IMR-90 (cell line): Measurements from ENCODE around the gene BMP8A.

Source experiments
- CEBPB ChIP-seq: IDR thresholded peaks from 2 replicates; pipeline ENCODE4 v1.6.1; 2012; ENCODE audit warnings: low read depth, low read length, improper control_type of control experiment
- CTCF ChIP-seq: conservative IDR thresholded peaks from 2 replicates; pipeline ENCODE4 v1.5.1; 2012; ENCODE audit warnings: mild to moderate bottlenecking, low read depth, low read length, improper control_type of control experiment
- ELK1 ChIP-seq: fragments of 150-350 bp; IDR thresholded peaks from 2 replicates; pipeline ENCODE4 v1.6.1; 2016; ENCODE audit warnings: low read depth, mild to moderate bottlenecking, low read length, moderate library complexity, borderline replicate concordance
- FOS ChIP-seq: fragments of 150-350 bp; IDR thresholded peaks from 2 replicates; pipeline ENCODE4 v1.6.1; 2016; ENCODE audit warnings: low read depth, low read length
- MAZ ChIP-seq: IDR thresholded peaks from 2 replicates; pipeline ENCODE4 v1.6.1; 2012; ENCODE audit warnings: low read depth, mild to moderate bottlenecking, low read length, improper control_type of control experiment, moderate library complexity, borderline replicate concordance
- MXI1 ChIP-seq: IDR thresholded peaks from 2 replicates; pipeline ENCODE4 v1.6.1; 2012; ENCODE audit warnings: low read depth, mild to moderate bottlenecking, low read length, moderate library complexity, borderline replicate concordance
- NFE2L2 ChIP-seq: fragments of 150-350 bp; IDR thresholded peaks from 2 replicates; pipeline ENCODE4 v1.6.1; 2016; ENCODE audit warnings: low read depth, mild to moderate bottlenecking, low read length
- POLR2A ChIP-seq: IDR thresholded peaks from 2 replicates; pipeline ENCODE4 v1.6.1; 2012; ENCODE audit warnings: mild to moderate bottlenecking, low read depth, low read length
- RAD21 ChIP-seq: IDR thresholded peaks from 2 replicates; pipeline ENCODE4 v1.6.1; 2012; ENCODE audit warnings: low read length, improper control_type of control experiment
- RCOR1 ChIP-seq: IDR thresholded peaks from 2 replicates; pipeline ENCODE4 v1.6.1; 2012; ENCODE audit warnings: mild to moderate bottlenecking, low read length, improper control_type of control experiment; ENCODE audit not compliant: insufficient replicate concordance
- RFX5 ChIP-seq: IDR thresholded peaks from 2 replicates; pipeline ENCODE4 v1.8.0; 2012; ENCODE audit warnings: low read depth, mild to moderate bottlenecking, low read length, moderate library complexity
- SMC3 ChIP-seq: fragments of 150-350 bp; IDR thresholded peaks from 2 replicates; pipeline ENCODE4 v1.6.1; 2016; ENCODE audit warnings: low read depth, mild to moderate bottlenecking, antibody characterized with exemption, low read length, moderate library complexity
- TF ChIP-seq, protein P1 (sequence below): fragments of 150-350 bp; IDR thresholded peaks from 2 replicates; pipeline ENCODE4 v1.6.1; 2017; ENCODE audit warnings: mild to moderate bottlenecking, antibody characterized with exemption, low read length, low read depth

DNA sequence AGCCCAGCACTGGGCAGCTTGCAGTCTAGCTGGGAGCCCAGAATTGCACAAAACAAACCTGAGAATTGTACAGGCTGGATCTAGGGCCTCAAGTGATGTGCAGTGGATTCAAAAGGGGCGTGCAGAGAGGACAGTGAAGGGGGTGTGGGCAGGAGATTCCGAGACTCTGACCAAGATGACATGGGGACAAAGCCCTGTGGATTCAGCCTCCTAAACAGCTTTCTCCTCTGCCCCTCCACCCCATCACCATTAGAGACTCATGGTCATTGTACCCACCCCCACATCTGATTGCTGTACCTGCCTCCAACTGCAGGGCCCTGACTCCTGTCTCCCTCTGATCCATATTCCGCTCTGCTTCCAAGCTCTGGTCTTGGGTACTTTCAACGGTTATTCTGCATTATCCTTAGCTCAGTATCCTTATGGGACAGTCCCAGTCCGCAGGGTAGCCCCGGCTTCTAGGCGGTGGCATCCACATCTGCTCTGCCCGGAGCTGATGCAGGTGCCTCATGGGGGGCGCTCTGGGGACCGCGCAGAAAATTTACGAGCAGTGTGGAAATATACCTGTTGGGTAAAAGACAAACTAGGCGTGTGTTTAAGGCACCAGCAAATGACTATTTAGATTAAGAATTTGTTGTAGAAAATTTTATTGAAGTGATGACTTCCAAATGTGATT lies 1.7 kb upstream of the BMP8A start:
- TF ChIP-seq CTCF (no peak), POLR2A (no peak), RFX5 (no peak), RAD21 (no peak), MAZ (no peak), CEBPB (no peak), FOS (no peak), RCOR1 (no peak), SMC3 (no peak), NFE2L2 (no peak), ELK1 (no peak), MXI1 (no peak)
- TF ChIP-seq, protein P1, sequence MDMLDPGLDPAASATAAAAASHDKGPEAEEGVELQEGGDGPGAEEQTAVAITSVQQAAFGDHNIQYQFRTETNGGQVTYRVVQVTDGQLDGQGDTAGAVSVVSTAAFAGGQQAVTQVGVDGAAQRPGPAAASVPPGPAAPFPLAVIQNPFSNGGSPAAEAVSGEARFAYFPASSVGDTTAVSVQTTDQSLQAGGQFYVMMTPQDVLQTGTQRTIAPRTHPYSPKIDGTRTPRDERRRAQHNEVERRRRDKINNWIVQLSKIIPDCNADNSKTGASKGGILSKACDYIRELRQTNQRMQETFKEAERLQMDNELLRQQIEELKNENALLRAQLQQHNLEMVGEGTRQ, result no peak
